CD4-positive, alpha-beta memory T cell (primary cell): Measurements from ENCODE around the gene ATP11C. TPM values are rescaled to one million over a fixed set of nuclear protein-coding genes. Genes with fewer than 3 reads are reported as not detected.
A peak's percentile ranks its signal among the peaks of the same experiment; 100 is the strongest.

Experiments used
- CTCF ChIA-PET: fragments of 350-600 bp; sonication (Branson Sonifier 250); formaldehyde crosslinking; loops from one replicate; lab custom pipeline; 2021; ENCODE audit warnings: inconsistent platforms; ENCODE audit not compliant: partially characterized antibody; lab: Charles Lee
- POLR2A ChIA-PET: fragments of 350-600 bp; sonication (Branson Sonifier 250); formaldehyde crosslinking; loops from one replicate; lab custom pipeline; 2021; ENCODE audit not compliant: partially characterized antibody; lab: Charles Lee
- DNase-seq, 5 donors: peaks; one replicate each; pipeline versions ENCODE4 v3.0.0 to v3.0.0-alpha.2; 2020 to 2022; ENCODE audit warnings: mixed read lengths in 1 of 5
- H3K27ac ChIP-seq: one replicate; pipeline ENCODE4 v1.7.0; 2013; ENCODE audit warnings: low read depth, low read length
- H3K27me3 ChIP-seq: 2 replicates; pipeline ENCODE4 v1.7.0; 2013; ENCODE audit warnings: mild to moderate bottlenecking, low read length, moderate library complexity; ENCODE audit not compliant: insufficient read depth
- H3K36me3 ChIP-seq: 2 replicates; pipeline ENCODE4 v1.7.0; 2013; ENCODE audit warnings: mild to moderate bottlenecking, low read length, moderate library complexity; ENCODE audit not compliant: insufficient read depth
- H3K4me1 ChIP-seq: 2 replicates; pipeline ENCODE4 v1.7.0; 2013; ENCODE audit warnings: mild to moderate bottlenecking, low read length, moderate library complexity; ENCODE audit not compliant: insufficient read depth
- H3K4me3 ChIP-seq, 2 donors: one replicate each; pipeline ENCODE4 v1.7.0; 2013; ENCODE audit warnings: low read length in 2 of 2, mild to moderate bottlenecking in 1 of 2
- H3K9me3 ChIP-seq, 2 donors: one replicate each; pipeline ENCODE4 v1.7.0; 2013; ENCODE audit warnings: low read length in 2 of 2, control low read depth in 1 of 2; ENCODE audit not compliant: control insufficient read depth in 1 of 2
- H3K27ac Mint-ChIP-seq, 7 donors: one replicate each; pipeline ENCODE4 v1.8.0; 2020 to 2021; ENCODE audit warnings: mixed read lengths in 7 of 7, mild to moderate bottlenecking in 6 of 7, inconsistent platforms in 3 of 7, moderate library complexity in 3 of 7
- H3K27me3 Mint-ChIP-seq, 2 donors: one replicate each; pipeline ENCODE4 v1.8.0; 2020 to 2021; ENCODE audit warnings: mixed read lengths in 2 of 2
- H3K36me3 Mint-ChIP-seq, 2 donors: one replicate each; pipeline ENCODE4 v1.8.0; 2020 to 2021; ENCODE audit warnings: mixed read lengths in 2 of 2, inconsistent platforms in 1 of 2, mild to moderate bottlenecking in 1 of 2
- H3K4me1 Mint-ChIP-seq, 4 donors: one replicate each; pipeline ENCODE4 v1.8.0; 2020 to 2021; ENCODE audit warnings: mixed read lengths in 4 of 4, mild to moderate bottlenecking in 1 of 4
- H3K4me3 Mint-ChIP-seq, 8 donors: one replicate each; pipeline ENCODE4 v1.8.0; 2020 to 2021; ENCODE audit warnings: mixed read lengths in 8 of 8, mild to moderate bottlenecking in 7 of 8, moderate library complexity in 6 of 8, inconsistent platforms in 3 of 8
- H3K9me3 Mint-ChIP-seq, 8 donors: one replicate each; pipeline ENCODE4 v1.8.0; 2020 to 2021; ENCODE audit warnings: mixed read lengths in 8 of 8, mild to moderate bottlenecking in 5 of 8, inconsistent platforms in 3 of 8, moderate library complexity in 1 of 8
- intact Hi-C: fragments of 100-400 bp; cut with micrococcal nuclease; formaldehyde crosslinking; loops from one replicate; pipeline ENCODE4 v1.15.1; 2023
- polyA plus RNA-seq, 2 donors: library from polyadenylated mRNA; unstranded; fragments of 300-500 nt; fragmentation: Illumina TruSeq; gene quantifications; one replicate each; pipeline ENCODE4 v1.2.3, GENCODE V29; 2021
- total RNA-seq, 2 experiments: library from RNA; stranded (reverse); gene quantifications; one replicate each; pipeline ENCODE4 v1.2.3, GENCODE V29; 2021

Gene ATP11C
- total and polyA plus RNA-seq, 4 experiments from 2014 or later, result 3.4 to 25.6 (median 14.9) TPM

DNA sequence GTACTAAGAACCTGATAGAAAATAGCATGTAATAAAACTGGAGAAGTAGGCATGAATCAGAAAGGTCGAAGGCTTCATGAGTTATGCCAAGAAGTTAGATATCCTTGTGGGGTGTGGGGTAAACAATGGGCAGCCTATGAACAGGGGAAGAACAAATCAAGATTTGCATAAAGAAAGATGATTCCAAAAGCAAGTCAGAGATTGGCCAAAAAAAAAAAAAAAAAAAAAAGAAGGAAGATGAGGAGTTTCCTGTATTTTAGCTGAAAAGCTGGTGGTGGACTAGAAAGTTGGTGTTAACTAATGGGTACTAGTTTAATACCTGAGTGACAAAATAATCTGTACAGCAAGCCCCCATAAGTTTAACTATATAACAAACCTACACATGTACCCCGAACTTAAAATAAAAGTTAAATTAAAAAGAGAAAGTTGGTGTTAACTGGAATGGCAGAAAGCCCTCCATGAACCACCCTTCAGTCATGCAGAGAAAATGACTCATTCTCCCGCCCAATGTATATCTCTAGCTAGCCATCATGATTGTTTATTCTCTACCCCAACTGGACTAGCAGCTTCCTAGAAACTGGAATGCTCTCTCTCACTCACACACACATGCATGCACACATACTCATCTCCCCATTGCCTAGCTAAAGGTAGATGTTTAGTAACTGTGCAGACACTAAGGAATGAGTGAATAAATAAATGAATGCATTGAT is 41.7 kb downstream of the ATP11C start:
- Mint-ChIP-seq H3K27me3 (no peaks in the 10 kb centered on the region), H3K36me3 (peaks cover 0 to under 1% of the 10 kb centered on the region in 2 donors), H3K4me3 (no peak overlapping the region), H3K4me1 (peaks cover 6 to 34% (median 14%) of the 10 kb centered on the region in 4 donors), H3K9me3 (no peaks in the 10 kb centered on the region), H3K27ac (no peak overlapping the region)
- H3K36me3 ChIP-seq, result no peaks in the 10 kb centered on the region
- H3K27ac ChIP-seq, result no peak overlapping the region
- no peaks in the 10 kb centered on the region for H3K27me3 ChIP-seq
- intact Hi-C loops, result no loop called here
- DNase-seq, result no peak
- no peaks in the 10 kb centered on the region for H3K4me1 ChIP-seq
- ChIA-PET CTCF (no interaction called here), POLR2A (no interaction called here)
- no peaks in the 10 kb centered on the region for H3K9me3 ChIP-seq
- H3K4me3 ChIP-seq, result no peak overlapping the region

DNA sequence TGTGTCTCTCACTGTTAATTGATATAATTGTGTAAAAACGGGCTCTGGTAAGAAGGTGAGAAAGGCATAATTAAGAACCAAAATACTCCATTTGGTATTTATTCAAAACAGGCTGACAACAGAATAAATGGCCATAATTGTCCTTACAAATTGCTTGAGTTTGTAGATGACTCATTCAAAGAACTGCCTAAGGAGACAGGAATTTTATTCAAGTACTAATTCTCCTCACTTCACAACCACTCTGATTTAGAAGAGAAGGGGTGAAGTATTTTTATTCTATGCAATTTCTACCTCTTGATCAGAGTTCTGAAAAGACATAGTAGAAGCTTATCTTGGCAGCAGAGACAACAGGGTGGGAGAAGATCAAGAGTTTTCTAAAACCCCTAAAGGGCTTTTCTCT is 43.1 kb downstream of the ATP11C start:
- Histone ChIP-seq H3K9me3 (no peaks in the 10 kb centered on the region), H3K4me1 (no peaks in the 10 kb centered on the region), H3K27me3 (no peaks in the 10 kb centered on the region), H3K4me3 (no peak overlapping the region), H3K27ac (no peak overlapping the region), H3K36me3 (no peaks in the 10 kb centered on the region)
- Mint-ChIP-seq H3K4me3 (no peak overlapping the region), H3K27ac (no peak overlapping the region), H3K36me3 (peaks cover 0 to 5% of the 10 kb centered on the region in 2 donors), H3K27me3 (no peaks in the 10 kb centered on the region), H3K9me3 (no peaks in the 10 kb centered on the region), H3K4me1 (peaks cover 6 to 32% (median 15%) of the 10 kb centered on the region in 4 donors)
- POLR2A ChIA-PET, result no interaction called here
- DNase-seq, result peak in 1 of 5 donors; percentile 29
- intact Hi-C loops, result no loop called here
- CTCF ChIA-PET, result no interaction called here

DNA sequence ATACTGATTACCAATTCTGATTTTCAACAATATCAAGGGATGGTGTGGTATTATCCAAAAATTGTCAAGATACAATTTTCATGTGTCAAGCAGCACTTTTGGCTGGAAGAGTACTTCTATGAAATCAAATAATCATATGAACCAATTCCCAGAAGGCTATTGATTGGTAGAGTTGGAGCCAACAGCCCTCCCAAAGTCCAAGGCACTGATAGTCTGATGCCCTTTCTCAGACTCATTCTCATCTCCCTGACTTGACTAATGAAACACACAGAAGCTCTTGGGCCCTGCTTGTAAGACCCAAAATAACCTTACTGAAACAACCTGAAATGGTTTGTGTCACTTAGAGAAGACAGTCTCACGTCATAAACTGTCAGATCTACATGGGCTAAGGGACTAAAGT is 48.9 kb downstream of the ATP11C start:
- H3K9me3 ChIP-seq, result no peaks in the 10 kb centered on the region
- H3K36me3 ChIP-seq, result no peaks in the 10 kb centered on the region
- no peak for DNase-seq
- H3K4me3 ChIP-seq, result no peak overlapping the region
- Mint-ChIP-seq H3K27ac (no peak overlapping the region), H3K4me1 (peaks cover under 1 to 15% (median 9%) of the 10 kb centered on the region in 4 donors), H3K27me3 (no peaks in the 10 kb centered on the region), H3K9me3 (no peaks in the 10 kb centered on the region), H3K36me3 (peaks cover 6 to 7% of the 10 kb centered on the region in 2 donors), H3K4me3 (no peak overlapping the region)
- H3K27me3 ChIP-seq, result no peaks in the 10 kb centered on the region
- H3K4me1 ChIP-seq, result no peaks in the 10 kb centered on the region
- intact Hi-C loops, result no loop called here
- POLR2A ChIA-PET, result no interaction called here
- H3K27ac ChIP-seq, result no peak overlapping the region
- CTCF ChIA-PET, result no interaction called here

DNA sequence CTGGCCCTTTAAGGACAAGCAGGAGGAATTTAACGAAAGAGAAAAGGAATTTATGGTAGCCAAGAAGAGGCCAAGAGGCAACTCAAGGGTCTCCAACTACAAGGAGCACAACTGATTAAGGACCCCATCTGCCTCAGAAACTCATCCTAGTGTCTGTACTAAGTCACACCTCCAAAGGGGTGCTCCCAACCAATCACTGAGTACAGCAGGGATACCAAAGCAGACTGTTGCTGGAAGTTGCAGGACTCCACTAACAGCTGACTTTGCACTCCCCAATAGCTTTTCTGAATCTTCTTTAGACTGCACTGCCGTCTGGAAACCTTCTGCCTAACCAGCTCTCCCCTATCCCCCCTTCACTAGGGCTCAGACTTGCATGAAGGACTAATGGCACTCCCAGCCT is 50.6 kb downstream of the ATP11C start:
- ChIA-PET POLR2A (no interaction called here), CTCF (no interaction called here)
- H3K27ac ChIP-seq, result no peak overlapping the region
- H3K9me3 ChIP-seq, result no peaks in the 10 kb centered on the region
- H3K27me3 ChIP-seq, result no peaks in the 10 kb centered on the region
- no peaks in the 10 kb centered on the region for H3K36me3 ChIP-seq
- no peak overlapping the region for H3K4me3 ChIP-seq
- H3K4me3 Mint-ChIP-seq, result no peak overlapping the region
- H3K27me3 Mint-ChIP-seq, result no peaks in the 10 kb centered on the region
- H3K4me1 ChIP-seq, result no peaks in the 10 kb centered on the region
- intact Hi-C loops, result no loop called here
- no peaks in the 10 kb centered on the region for H3K9me3 Mint-ChIP-seq
- no peak overlapping the region for H3K27ac Mint-ChIP-seq
- peaks cover 6 to 10% of the 10 kb centered on the region in 2 donors for H3K36me3 Mint-ChIP-seq
- H3K4me1 Mint-ChIP-seq, result peaks cover under 1 to 15% (median 12%) of the 10 kb centered on the region in 4 donors
- DNase-seq, result no peak

DNA sequence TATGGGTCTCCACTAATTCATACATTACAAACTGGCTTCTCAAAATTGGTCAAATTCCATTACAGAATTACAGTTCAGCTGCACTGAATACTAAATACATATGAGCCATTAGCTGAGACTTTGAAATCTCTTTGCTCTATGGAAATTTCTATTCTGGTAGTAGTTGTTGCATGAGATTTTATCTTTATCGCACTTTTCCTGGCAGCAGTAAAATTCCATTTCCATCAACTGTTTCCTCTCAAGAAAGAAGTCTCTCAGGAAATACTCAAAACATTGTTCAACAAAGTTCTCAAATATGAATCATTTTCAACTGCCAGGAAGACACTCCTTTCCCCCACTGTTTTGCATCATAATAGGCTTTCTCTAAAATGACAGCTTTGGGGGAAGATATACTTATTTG is 51.3 kb downstream of the ATP11C start:
- no peaks in the 10 kb centered on the region for H3K4me1 ChIP-seq
- H3K4me3 ChIP-seq, result no peak overlapping the region
- DNase-seq, result no peak
- H3K36me3 Mint-ChIP-seq, result peaks cover 6 to 10% of the 10 kb centered on the region in 2 donors
- H3K4me1 Mint-ChIP-seq, result peaks cover 3 to 16% (median 14%) of the 10 kb centered on the region in 4 donors
- CTCF ChIA-PET, result no interaction called here
- H3K27me3 ChIP-seq, result no peaks in the 10 kb centered on the region
- no peak overlapping the region for H3K27ac ChIP-seq
- H3K36me3 ChIP-seq, result no peaks in the 10 kb centered on the region
- no peak overlapping the region for H3K27ac Mint-ChIP-seq
- no peaks in the 10 kb centered on the region for H3K9me3 ChIP-seq
- H3K4me3 Mint-ChIP-seq, result no peak overlapping the region
- POLR2A ChIA-PET, result no interaction called here
- H3K27me3 Mint-ChIP-seq, result no peaks in the 10 kb centered on the region
- intact Hi-C loops, result no loop called here
- H3K9me3 Mint-ChIP-seq, result no peaks in the 10 kb centered on the region

DNA sequence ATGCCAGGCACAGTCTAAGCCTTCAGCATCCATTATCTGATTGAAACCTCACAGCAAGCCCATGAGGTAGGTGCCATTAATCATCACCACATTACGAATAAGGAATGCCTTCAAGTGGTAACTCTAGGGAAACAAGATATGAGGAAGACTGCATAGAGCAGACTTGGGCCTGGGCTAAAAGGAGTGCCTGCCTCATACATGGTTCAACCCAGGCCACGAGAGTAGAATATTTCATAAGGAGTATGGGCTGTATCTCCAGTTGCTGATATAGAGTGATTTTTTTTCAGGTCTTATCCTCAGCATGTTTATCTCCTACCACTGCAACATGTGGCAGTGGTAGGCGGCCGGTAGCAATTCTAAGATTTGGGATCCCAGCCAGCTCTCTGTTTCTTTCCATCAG is 51.7 kb downstream of the ATP11C start:
- Mint-ChIP-seq H3K4me3 (no peak overlapping the region), H3K36me3 (peaks cover 6 to 10% of the 10 kb centered on the region in 2 donors), H3K4me1 (peaks cover 3 to 16% (median 14%) of the 10 kb centered on the region in 4 donors), H3K27me3 (no peaks in the 10 kb centered on the region), H3K27ac (no peak overlapping the region), H3K9me3 (no peaks in the 10 kb centered on the region)
- no peaks in the 10 kb centered on the region for H3K27me3 ChIP-seq
- H3K27ac ChIP-seq, result no peak overlapping the region
- no peaks in the 10 kb centered on the region for H3K9me3 ChIP-seq
- no peak overlapping the region for H3K4me3 ChIP-seq
- POLR2A ChIA-PET, result no interaction called here
- intact Hi-C loops, result no loop called here
- DNase-seq, result no peak
- H3K36me3 ChIP-seq, result no peaks in the 10 kb centered on the region
- no peaks in the 10 kb centered on the region for H3K4me1 ChIP-seq
- CTCF ChIA-PET, result no interaction called here

DNA sequence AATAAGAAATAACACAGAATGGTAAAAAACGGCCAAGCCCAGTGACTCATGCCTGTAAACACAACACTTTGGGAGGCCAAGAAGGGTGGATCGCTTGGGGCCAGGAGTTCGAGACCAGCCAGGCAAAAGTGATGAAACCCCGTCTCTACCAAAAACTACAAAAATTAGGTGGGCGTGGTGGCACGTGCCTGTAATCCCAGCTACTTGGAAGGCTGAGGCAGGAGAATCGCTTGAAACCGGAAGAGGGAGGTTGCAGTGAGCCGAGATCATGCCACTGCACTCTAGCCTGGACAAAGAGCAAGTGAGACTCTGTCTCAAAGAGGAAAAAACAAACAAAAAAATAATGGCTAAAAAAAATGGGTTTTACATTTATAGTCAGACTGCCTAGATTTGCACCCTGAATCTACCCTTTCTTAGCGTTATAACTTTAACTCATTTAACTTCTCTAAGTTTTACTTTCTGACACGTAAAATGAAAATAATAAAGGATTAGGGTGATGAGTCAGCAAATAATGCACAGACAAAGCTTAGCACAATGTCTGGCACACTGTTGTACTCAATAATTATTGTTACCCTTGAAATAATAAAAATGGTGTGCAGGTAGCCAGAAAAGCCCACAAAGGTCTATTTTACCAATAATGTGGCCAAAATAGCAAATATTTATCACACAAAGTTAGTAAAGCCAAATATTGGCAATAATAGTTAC is 55.0 kb downstream of the ATP11C start:
- Histone ChIP-seq H3K9me3 (no peaks in the 10 kb centered on the region), H3K27ac (no peak overlapping the region), H3K4me3 (no peak overlapping the region), H3K36me3 (no peaks in the 10 kb centered on the region), H3K4me1 (no peaks in the 10 kb centered on the region), H3K27me3 (no peaks in the 10 kb centered on the region)
- ChIA-PET CTCF (no interaction called here), POLR2A (no interaction called here)
- intact Hi-C loops, result no loop called here
- no peak overlapping the region for H3K4me3 Mint-ChIP-seq
- no peaks in the 10 kb centered on the region for H3K27me3 Mint-ChIP-seq
- H3K36me3 Mint-ChIP-seq, result peaks cover 3 to 12% of the 10 kb centered on the region in 2 donors
- no peaks in the 10 kb centered on the region for H3K9me3 Mint-ChIP-seq
- H3K27ac Mint-ChIP-seq, result no peak overlapping the region
- DNase-seq, result no peak
- peaks cover 3 to 13% (median 8%) of the 10 kb centered on the region in 4 donors for H3K4me1 Mint-ChIP-seq
